Skeletal muscle cell (primary cell): Measurements from ENCODE around the gene CRKL.
"Not testable (repeated sequence)": the region's sequence is repeated elsewhere in the genome, so short reads cannot be mapped to it uniquely, and the experiment has no call there.

Experiments
- DNase-seq: peaks from one replicate; pipeline ENCODE4 v3.0.0-alpha.2; 2010; ENCODE audit warnings: low read depth
- H3K4me3 ChIP-seq: 2 replicates; pipeline ENCODE4 v1.5.1; 2011; ENCODE audit warnings: low read depth, mild to moderate bottlenecking, control low read depth, low read length, moderate library complexity

CRKL gene

GRCh38 chr22:20899827-20900423 lies 17.3 kb upstream of the CRKL start:
- DNase-seq = no peak
- no peak overlapping the region for H3K4me3 ChIP-seq

DNA sequence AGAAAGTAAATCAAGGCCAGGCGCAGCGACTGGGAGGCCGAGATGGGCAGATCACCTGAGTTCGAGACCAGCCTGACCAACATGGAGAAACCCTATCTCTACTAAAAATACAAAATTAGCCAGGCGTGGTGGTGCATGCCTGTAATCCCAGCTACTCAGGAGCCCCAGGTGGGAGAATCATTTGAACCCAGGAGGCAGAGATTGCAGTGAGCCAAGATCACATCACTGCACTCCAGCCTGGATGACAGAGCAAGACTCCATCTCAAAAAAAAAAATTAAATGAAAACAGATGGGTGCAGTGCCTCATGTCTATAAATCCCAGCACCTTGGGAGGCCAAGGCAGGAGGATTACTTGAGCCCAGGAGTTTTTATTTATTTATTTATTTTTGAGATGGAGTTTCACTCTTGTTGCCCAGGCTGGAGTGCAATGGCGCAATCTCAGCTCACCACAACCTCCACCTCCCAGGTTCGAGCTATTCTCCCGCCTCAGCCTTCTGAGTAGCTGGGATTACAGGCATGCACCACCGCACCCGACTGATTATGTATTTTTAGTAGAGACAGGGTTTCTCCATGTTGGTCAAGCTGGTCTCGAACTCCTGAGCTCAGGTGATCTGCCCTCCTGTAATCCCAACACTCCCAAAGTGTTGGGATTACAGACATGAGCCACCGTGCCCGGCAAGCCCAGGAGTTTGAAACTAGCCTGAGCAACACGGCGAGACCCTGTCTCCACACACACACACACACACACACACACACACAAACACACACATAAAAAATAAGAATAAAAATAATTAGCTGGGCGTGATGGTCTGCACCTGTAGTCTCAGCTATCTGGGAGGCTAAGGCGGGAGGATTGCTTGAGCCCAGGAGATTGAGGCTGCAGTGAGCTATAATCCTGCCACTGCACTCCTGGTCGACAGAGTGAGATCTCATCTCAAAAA lies 15.8 kb upstream of the CRKL start:
- not testable (repeated sequence) for DNase-seq, H3K4me3 ChIP-seq

DNA sequence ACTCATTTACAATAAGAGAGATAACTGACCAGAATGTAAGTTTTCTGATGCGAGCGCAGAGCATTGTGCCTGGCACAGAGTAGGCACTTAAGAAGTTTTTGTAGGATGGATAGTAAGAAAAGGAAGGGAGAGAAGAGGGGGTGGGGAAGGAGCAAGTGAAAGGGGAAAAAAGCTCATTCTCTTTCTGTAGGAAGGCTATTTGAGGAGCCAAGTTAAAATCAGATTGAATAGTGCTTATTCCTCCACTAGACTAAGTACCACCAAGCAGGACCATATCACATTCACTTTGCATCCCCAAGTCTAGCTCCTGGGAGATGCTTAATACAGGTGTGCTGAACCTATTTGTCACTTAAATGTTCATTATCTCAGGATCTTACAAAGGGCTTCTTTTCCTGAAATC lies 14.1 kb upstream of the CRKL start:
- no peak overlapping the region for H3K4me3 ChIP-seq
- DNase-seq = no peak

DNA sequence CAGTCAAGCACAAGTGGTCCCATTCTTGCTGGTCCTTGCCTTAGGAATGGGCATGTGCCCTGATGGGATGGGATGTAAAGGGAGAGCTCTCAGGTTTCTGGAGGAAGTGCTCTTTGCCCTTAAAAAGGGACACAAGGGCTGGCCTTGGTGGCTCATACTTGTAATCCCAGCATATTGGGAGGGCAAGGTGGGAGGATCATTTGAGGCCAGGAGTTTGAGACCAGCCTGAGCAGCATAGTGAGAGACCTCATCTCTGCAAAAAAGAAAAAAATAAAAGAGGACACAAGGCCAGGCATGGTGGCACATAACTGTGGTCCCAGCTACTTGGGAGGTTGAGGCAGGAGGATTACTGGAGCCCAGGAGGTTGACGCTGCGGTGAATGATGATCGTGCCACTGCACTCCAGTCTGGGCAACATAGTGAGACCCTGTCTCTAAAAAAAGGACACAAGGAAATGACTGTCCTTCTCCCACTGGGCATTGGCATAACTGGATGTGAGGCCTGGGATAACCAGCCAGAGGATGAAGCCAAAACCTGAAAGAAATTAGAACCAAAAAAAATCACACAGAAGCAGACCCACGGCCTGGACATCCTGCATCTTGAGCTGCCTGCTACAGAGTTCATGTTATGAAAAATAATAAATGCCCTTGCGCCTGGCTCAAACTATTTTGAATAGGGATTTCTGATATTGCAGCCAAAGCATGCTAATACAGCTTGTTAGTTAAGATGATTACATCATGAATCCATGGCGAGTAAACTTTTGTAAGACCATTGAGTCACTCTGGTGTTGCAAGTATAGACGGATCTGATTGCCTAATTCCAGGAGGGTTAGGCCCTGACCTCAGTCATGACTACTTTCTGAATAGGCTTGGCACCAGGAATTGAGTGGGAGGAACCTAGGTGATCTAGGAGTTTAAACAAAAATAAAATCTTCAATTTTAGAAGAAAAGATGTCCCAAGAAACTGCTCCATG lies 12.9 kb upstream of the CRKL start:
- DNase-seq = peak; percentile 93
- H3K4me3 ChIP-seq = no peak overlapping the region

DNA sequence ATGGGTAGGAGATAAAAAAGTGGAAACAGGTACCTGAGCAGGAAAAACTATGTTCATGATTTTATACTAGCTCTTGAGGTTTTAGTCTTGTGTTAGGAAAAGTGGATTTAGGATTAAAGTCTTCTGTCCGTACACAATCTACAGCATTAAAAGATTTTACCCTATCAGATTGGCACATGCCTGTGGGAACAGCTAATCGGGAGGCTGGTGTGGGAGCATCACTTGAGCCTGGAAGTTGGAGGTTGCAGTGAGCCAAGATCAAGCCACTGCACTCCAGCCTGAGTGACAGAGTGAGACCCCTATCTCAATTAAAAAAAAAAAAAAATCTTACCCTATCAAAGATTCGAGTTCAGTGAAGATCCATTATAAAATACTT lies 12.2 kb upstream of the CRKL start:
- DNase-seq = no peak
- H3K4me3 ChIP-seq = no peak overlapping the region

GRCh38 chr22:20905415-20906386 lies 11.5 kb upstream of the CRKL start:
- no peak for DNase-seq
- H3K4me3 ChIP-seq = no peak overlapping the region

GRCh38 chr22:20906387-20906767 lies 10.8 kb upstream of the CRKL start:
- no peak overlapping the region for H3K4me3 ChIP-seq
- no peak for DNase-seq

GRCh38 chr22:20908717-20909116 lies 8.5 kb upstream of the CRKL start:
- not testable (repeated sequence) for H3K4me3 ChIP-seq, DNase-seq

DNA sequence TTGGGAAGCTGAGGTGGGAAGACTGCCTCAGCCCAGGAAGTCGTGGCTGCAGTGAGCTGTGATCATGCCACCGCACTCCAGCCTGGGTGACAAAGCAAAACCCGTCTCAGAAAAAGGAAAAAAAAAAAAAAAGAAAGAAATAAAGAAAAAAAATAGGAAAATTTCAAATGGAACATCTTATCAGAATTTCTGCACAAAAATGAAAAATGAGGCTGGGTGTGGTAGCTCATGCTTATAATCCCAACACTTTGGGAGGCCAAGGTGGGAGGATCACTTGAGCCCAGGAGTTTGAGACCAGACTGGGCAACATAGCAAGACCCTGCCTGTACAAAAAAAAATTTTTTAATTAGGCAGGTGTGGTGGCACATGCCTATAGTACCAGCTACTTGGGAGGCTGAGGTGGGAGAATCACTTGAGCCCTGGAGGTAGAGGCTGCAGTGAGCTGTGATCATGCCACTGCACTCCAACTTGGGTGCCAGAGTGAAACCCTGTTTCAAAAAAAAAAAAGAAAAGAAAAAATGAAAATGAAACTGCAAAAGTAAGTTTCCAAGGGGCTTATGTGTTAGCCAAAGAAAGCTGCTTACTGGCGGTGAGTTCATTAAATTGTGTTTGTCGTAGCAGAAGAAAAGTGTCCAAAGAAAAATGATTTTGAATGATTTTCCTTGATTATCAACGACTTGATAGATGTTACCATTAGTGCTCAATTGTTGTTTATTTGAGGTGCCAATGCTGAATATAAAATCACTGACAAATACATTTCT lies 7.5 kb upstream of the CRKL start:
- DNase-seq = no peak
- no peak overlapping the region for H3K4me3 ChIP-seq

- no peak for DNase-seq
- H3K4me3 ChIP-seq = no peak overlapping the region
These were observed 4.7 kb upstream of the CRKL start for GRCh38 chr22:20912494-20912893.

DNA sequence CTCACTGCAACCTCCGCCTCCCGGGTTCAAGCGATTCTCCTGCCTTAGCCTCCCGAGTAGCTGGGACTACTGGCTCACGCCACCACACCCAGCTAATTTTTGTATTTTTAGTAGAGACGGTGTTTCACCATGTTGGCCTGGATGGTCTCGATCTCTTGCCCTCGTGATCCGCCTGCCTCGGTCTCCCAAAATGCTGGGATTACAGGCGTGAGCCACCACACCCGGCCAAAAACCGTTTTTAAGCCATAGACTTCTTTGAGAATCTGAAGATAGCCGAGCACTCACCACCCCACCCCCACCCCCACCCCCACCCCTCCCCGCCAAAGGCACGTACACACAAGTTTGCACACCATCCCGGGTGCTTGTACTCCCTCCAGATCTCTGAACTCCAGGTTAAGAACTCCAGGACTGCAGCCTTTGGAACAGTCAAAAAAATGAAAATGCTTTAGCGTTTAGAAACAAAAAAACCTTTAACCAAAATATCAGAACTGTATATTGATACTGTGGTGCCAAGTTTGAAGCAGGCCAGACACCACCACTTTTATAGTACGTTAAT lies 1.5 kb downstream of the CRKL start:
- DNase-seq = no peak
- H3K4me3 ChIP-seq = peak overlapping the region; percentile 99

GRCh38 chr22:20919718-20920117 lies 2.5 kb downstream of the CRKL start:
- H3K4me3 ChIP-seq = peak overlapping the region; percentile 99
- no peak for DNase-seq

DNA sequence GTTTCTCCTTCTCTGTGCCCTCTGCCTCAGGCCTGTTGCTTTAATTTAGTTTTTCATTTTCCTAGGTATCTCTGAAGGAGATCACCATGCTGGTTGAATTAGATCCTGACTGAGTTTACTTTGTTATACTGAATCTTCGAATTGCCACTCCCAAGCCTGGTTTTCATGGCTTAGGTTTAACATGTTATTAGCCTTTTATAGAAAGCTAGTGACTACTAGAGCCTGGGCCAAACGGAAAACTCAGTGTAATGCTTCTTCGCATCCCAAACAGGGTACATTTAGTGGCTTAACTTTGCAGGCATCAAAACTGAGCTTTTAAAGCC lies 3.6 kb downstream of the CRKL start:
- DNase-seq = no peak
- peak overlapping the region; percentile 99 for H3K4me3 ChIP-seq

- no peak for DNase-seq
- no peak overlapping the region for H3K4me3 ChIP-seq
These were observed 5.0 kb downstream of the CRKL start for GRCh38 chr22:20922141-20922751.

- H3K4me3 ChIP-seq = no peak overlapping the region
- no peak for DNase-seq
These were observed 9.0 kb downstream of the CRKL start for GRCh38 chr22:20926243-20926642.

DNA sequence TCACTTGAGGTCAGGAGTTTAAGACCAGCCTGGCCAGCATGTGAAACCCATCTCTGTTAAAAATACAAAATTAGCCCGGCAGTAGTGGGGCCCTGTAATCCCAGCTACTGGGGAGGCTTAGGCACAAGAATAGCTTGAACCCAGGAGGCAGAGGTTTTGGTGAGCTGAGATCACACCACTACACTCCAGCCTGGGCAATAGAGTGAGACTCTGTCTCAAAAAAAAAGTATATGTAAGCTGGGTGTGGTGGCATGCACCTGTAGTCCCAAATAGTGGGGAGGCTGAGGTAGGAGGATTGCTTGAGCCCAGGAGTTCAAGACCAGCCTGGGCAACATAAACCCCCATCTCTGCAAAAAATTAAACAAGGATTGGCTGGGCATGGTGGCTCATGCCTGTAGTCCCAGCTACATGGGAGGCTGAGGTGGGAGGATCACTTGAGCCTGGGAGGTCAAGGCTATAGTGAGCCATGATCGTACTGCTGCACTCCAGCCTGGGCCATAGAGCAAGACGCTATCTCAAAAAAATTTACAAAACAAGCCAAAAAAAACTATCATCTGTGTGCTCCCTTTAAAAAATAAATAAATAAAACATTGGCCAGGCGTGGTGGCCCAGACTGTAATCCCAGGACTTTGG lies 10.8 kb downstream of the CRKL start:
- DNase-seq = no peak
- no peak overlapping the region for H3K4me3 ChIP-seq

- no peak overlapping the region for H3K4me3 ChIP-seq
- no peak for DNase-seq
These were observed 11.4 kb downstream of the CRKL start for GRCh38 chr22:20928573-20928967.
